GM11168 (cell line): ENCODE data around the gene EPX.

ENCODE experiments used
- in situ Hi-C: fragments of 300-500 bp; cut with MboI; formaldehyde crosslinking; loops from one replicate; pipeline ENCODE4 v1.12.0; 2022; ENCODE audit warnings: low sequenced_read_pairs; ENCODE audit not compliant: unreplicated experiment

Gene EPX

GRCh38 chr17:58184308-58184985 is 8.1 kb upstream of the EPX start:
- in situ Hi-C loops = no loop called here

- in situ Hi-C loops = no loop called here
Measured at GRCh38 chr17:58184986-58185761, 7.4 kb upstream of the EPX start.

DNA sequence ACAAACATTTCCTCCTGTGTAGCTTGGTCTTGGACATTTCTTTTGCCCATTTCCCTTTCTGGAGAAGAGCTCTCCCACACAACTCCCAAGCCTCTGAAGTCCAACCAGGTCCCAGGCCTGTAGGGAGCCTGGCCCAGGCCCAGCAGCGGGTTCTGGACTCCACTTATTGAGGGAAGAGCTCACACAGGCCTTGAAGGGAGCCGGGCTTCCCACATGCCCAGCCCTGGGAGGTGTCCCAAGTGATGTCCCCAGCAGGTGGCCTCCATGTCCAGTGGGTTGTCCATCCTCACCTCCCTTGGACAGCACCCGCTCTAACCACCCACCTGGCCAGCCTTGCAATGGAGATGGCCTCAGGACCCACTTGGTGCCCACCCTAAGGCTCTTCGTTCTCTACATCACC is 5.9 kb upstream of the EPX start:
- in situ Hi-C loops = no loop called here

- in situ Hi-C loops = no loop called here
Measured at GRCh38 chr17:58187063-58187462, 5.5 kb upstream of the EPX start.

GRCh38 chr17:58187675-58188074 is 4.9 kb upstream of the EPX start:
- in situ Hi-C loops = no loop called here

- in situ Hi-C loops = no loop called here
Measured at GRCh38 chr17:58189436-58190146, 2.9 kb upstream of the EPX start.

- in situ Hi-C loops = no loop called here
Measured at GRCh38 chr17:58191241-58191896, 1.2 kb upstream of the EPX start.

DNA sequence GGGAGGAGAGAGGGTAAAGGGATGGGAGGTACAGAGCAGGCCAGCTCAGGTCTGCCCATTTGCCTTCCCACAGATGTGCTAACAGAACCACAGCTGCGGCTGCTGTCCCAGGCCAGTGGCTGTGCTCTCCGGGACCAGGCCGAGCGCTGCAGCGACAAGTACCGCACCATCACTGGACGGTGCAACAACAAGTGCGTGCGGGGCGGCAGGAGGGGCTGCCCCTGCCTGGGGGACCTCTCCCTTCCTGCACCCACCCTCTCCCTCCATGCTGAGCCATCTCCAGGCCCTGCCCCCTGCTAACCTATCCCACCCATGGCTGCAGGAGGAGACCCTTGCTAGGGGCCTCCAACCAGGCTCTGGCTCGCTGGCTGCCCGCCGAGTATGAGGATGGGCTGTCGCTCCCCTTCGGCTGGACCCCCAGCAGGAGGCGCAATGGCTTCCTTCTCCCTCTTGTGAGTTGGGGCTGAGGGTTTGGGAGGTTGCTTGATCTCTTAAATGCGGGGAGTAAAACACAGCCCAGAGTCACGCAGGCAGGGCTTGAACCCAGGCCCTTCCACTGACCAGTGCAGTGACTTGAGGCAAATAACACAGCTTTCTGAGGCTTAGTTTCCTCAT is 1.2 kb downstream of the EPX start:
- in situ Hi-C loops = no loop called here

- in situ Hi-C loops = no loop called here
Measured at GRCh38 chr17:58195518-58196123, 3.1 kb downstream of the EPX start.

- in situ Hi-C loops = no loop called here
Measured at GRCh38 chr17:58196610-58197009, 4.1 kb downstream of the EPX start.

DNA sequence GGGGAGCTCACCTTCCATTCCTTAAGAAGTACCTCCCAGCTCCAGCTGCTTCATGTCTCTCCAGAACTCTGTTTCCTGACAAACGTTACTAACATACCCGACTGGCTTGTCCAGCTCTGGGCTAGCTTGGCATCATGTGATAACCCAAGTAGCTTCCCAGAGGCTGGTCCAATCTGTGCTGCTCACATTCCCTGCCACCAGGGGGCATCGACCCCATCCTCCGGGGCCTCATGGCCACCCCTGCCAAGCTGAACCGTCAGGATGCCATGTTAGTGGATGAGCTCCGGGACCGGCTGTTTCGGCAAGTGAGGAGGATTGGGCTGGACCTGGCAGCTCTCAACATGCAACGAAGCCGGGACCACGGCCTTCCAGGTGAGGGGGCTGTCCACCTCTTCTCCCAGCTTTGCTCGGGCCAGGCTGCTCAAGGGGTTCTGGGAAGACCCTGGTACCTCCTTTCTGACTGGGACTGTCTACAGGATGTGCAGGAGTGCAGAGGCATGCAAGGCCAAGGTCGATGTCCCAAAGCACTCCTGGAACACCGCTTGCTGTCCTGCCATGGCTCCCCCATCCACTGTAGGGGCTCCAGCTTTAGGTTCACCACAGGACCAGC is 7.6 kb downstream of the EPX start:
- in situ Hi-C loops = no loop called here

- in situ Hi-C loops = no loop called here
Measured at GRCh38 chr17:58202859-58203258, 10.3 kb downstream of the EPX start.

DNA sequence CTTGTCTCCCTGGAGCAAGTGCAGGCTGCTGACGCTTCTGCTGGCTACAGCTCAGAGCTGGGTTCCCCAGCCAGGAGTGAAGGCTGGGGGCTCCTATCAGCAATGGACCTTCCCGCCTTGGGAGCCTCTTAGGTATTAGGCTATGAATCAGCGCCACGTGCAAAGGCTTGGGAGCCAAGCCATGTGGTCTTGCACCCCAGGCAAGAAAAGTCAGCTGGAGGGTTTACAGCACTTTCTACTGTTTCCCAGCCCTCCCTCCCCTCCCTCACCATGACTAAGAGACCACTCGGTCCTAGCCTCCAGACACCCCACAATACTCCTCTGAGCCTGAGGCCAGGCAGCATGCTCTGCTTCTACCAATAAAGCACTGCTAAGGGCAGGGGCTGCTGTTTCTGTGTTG is 12.3 kb downstream of the EPX start:
- in situ Hi-C loops = no loop called here

- in situ Hi-C loops = no loop called here
Measured at GRCh38 chr17:58205936-58206335, 13.4 kb downstream of the EPX start.

- in situ Hi-C loops = no loop called here
Measured at GRCh38 chr17:58207451-58207850, 14.9 kb downstream of the EPX start.

GRCh38 chr17:58208344-58208743 is 15.8 kb downstream of the EPX start:
- in situ Hi-C loops = no loop called here

DNA sequence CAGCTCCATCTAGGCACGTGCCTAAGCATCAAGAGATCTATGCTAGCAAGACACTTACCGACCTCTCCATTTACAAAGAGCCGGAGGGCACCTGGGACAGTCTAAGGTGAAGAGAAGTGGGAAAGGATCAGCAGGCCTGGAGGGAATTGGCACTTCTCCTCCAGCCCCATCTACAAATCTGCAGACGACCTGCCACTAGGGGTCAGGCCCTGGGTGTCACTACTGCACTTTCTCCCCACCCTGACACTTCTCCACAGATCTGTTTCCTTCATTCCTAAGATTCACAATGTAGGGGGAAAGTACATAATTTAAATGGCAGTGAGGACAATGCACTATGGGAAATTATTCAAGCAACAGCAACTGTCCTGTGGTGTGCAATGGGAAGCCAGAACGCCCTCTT is 18.4 kb downstream of the EPX start:
- in situ Hi-C loops = no loop called here

GRCh38 chr17:58215685-58216084 is 23.2 kb downstream of the EPX start:
- in situ Hi-C loops = no loop called here

- in situ Hi-C loops = no loop called here
Measured at GRCh38 chr17:58217766-58218165, 25.2 kb downstream of the EPX start.
